ENCODE data around the gene TRIM15.

DNA sequence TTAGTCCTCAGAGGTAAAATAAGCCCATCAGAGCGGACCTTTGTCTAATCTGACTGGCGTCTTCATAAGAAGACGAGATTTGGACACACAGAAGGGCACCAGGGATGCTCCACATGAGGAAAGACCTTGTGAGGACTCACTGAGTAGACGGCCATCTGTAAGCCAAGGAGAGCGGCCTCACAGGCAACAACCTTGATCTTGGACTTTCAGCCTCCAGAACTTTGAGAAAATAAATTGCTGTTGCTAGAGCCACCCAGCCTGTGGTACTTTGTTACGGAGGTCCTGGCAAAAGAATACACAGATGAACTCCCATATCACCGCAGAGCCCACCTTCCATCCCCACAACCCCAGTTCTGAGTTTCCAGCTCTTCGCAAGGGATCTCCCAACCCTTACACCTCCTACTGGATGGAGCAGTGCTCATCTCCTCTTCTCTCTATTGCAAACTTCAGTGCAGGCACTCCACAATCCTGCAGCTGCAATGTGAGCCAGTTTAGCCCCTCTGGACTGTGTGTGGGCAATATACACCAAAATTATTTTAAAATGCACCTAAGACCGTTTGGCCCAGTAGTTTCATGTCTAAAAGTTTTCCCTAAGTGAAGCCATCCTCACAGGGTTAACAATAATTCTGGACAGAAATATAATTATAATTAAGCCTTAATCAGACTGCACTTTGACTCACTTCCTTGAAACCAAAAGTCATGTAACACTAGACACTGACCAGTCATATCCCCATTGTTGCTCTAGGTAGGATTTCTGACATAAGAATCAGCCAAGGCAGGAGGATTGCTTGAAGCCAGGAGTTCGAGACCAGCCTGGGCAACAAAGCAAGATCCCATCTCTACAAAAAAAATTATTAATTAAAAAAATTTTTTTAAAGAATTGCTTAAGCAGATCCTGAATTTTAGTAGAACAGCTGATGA, 41.6 kb upstream of the TRIM15 start:
- TF ChIP-seq POLR2A (IDR thresholded peaks at IDR 0.05) (no peak), CTCF (IDR thresholded peaks at IDR 0.05 in 8 of 11, conservative IDR thresholded peaks at IDR 0.05 in 3 of 11) (no peak)
